ENCODE data around the gene PTF1A.

PTF1A gene

GRCh38 chr10:23189024-23189423 is 3.1 kb upstream of the PTF1A start:
- no peak for DNase-seq

GRCh38 chr10:23190872-23191763 is 994 bp upstream of the PTF1A start:
- no peak for DNase-seq

GRCh38 chr10:23192712-23193434 is 761 bp downstream of the PTF1A start:
- DNase-seq = no peak

DNA sequence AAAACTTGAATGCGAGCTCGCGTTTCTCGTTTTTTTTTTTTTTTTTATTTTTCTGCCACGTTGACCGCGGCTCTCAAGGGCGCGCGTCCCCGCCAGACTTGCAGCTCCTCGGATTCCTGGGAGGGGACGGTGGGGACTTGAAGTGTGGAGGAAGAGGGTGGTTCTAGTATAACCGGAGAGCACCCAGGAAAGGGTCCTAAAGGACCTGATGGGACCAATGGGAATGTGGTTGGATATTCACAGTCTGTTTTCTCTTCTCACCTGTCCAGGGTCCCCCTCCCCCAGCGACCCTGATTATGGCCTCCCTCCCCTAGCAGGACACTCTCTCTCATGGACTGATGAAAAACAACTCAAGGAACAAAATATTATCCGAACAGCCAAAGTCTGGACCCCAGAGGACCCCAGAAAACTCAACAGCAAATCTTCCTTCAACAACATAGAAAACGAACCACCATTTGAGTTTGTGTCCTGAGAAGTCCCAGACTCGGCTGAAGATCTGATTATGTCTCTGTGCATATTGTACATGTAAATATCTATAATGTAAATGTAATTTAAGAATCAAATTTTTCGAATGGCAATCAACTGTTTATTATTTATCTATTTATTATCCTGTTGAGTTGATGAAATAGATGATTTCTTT is 1.4 kb downstream of the PTF1A start:
- no peak for DNase-seq

DNA sequence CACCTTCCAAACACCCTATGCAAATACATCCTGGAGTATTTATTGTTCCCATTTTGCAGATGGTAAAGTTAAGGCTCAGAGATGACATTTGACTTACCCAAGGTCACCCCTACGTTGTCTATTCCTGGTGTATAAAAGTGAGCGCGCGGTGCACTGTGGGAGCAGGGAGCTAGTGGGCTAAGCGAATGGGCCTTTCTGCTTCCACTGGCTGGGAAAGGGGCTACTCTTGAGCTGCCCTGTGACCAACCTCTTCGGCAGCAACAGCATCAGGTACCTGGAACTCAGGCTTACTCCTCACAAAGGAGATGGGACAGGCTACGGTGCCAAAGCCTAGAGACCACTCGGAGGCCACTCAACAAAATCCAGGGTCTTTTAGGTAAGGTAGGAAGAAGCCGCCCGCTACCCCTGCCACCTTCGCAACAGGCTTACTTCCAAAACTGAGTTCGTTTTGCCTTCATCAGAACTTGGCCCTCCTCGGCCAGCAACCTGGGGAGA is 2.4 kb downstream of the PTF1A start:
- no peak for DNase-seq

DNA sequence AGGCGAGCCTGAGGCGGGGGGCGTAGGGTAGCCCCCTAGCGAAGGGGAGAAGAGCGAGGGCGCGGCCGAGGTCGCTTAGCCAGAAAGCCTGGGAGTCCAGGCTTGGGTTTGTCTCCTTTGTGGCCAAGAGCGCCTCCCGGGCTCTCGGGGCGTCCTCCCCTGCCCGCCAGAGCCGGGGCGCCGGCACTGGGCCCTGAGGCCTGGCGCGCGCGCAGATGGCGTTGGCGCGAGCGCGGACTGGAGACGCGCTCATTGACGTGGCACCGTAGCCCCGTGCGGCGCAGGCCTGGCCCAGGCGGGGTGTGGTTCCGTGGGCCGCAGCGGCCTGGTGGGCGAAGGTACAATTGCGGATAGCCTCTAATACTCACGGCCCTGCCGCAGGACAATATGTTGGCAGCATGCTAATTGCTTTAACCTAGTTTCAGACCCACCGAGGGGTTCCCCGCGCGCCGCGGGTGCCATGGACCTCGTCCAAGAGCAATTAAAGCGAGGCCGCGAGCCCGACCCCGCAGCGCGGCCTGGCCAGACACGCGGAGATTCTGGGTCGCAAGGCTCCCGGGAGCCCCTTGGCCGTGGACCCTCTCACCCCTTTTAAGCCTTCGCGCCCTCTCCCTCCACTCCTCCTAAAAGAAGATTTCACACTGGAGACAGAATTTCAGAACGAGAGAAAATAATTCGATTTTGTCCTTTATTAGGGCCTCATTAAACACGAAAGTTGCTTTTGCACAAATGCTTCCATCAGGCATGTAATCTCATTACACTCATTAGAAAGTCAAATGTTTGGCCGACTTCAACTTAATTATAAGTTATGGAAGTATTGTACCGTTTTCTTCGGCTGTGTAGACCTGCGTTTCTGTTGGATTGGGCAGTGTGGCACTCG is 3.1 kb downstream of the PTF1A start:
- DNase-seq = no peak

GRCh38 chr10:23195846-23196600 is 3.9 kb downstream of the PTF1A start:
- DNase-seq = no peak

DNA sequence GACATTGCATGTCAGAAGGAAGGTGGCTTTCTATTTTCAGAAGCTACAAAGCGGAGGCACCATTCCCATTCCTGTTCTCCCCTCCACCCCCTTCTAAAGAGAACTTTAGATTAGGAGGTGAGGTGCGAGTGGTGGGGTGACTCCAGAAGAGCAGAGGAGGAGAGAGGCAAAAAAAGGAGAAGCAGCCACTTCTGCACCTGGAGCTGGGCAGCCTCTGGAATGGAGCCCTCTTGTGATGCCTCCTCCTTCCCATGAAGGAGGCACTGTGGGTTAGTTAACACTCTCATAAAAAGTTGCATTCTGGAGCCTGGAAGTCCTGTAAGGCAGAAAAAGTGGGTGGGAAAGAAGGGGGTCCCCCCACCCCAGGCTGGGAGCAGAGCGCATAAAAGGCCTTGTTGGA is 4.8 kb downstream of the PTF1A start:
- no peak for DNase-seq

GRCh38 chr10:23197416-23197861 is 5.3 kb downstream of the PTF1A start:
- DNase-seq = no peak

DNA sequence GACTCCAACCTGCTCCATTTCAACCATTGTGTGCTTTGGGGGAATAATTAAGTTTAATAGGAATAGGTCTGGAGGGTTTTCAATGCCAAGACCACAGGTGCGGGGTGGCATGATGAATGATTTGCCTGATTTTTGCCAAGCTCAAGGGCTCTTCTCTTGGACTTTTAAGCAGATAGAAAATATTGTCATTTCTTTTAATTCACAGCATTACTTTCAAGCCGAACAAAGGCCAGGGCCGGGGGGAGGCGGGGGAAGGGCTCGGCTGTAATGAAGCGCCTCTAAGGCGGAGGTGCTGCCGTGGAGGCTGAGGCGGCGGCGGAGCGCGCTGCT is 6.5 kb downstream of the PTF1A start:
- DNase-seq = no peak

GRCh38 chr10:23198940-23199767 is 7.0 kb downstream of the PTF1A start:
- no peak for DNase-seq

DNA sequence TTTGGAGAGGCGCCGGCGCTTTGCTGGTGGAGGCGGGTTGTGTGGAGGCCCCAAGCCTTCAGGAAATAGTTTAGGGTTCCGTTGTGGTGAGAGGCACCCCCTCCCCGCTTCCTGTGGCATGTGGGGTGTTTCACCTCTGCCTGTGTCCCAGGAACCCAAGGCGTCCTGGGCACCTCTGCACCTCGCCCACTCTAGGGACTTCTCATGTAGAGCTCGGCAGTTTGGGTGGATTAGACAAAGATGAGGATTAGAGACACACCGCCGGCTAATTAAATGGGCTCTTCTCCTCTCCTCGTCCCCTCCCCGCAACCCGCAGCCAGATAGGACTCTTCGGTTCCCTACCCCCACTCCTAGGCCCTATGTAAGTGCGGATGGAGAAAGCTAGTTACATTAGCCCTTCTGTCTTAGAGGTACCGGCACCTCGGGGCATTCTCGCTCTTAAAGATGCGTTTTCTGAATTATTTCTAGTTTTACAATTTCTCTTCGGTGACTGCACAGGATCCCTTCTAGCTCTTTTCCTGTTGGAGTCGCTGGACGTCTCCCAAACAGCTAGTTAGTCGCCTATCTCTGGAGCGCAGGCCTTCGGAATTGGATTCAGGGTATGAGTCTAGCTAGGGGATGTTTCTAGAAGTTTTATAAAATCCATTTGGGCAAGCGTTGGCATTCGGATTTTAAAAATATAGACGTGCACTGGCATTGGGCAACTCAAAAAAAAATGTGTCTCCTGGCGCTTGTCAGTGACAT is 7.8 kb downstream of the PTF1A start:
- DNase-seq = no peak

DNA sequence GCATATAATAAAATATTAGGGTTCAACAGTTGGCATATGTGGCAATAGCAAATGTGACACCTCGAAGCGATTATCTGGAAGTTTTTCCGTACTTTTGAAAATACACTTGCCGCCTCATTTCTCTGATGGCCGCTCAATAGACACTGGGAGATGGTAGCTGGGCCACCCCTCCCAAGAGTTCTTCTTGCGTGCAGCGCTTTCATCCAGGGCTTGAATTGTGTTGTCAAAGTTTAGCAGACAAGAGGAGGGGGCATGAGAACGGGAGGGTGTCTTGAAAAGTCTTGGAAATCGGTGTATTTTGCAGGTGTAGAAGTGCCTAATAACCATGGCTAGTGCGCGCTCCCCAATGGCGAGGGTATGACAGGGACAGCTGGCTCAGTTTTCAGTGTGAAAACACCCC is 8.5 kb downstream of the PTF1A start:
- no peak for DNase-seq

DNA sequence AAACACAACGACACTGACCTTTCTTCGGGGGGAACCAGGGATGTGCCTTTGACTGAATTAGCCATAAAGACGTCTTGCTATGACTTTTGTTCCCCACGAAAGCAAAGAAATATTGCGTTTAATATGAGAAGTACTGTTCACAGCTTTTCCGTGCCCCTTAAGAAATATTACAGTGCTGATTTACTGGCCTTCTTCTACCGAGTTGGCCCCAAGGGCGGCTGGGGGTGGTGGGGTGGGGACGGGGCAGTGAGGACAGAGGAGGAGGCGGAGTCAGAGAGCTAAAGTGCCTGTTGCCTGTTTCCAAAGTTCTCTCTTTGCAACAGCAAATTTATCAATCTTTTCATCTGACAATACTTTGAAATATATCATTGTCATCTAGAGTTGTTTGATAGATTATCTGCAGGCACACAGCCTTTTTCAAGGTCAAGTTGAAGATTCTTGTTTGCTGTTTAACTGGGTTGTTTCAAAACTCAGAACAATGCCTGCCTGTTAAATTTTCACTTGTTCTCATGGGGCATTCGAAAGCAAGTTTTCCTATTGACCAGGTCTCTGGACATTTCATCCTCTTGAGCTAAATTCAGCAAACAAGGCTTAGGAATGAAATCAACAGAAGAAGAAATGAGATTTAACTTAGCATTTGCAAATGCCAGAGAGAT is 9.0 kb downstream of the PTF1A start:
- DNase-seq = no peak

DNA sequence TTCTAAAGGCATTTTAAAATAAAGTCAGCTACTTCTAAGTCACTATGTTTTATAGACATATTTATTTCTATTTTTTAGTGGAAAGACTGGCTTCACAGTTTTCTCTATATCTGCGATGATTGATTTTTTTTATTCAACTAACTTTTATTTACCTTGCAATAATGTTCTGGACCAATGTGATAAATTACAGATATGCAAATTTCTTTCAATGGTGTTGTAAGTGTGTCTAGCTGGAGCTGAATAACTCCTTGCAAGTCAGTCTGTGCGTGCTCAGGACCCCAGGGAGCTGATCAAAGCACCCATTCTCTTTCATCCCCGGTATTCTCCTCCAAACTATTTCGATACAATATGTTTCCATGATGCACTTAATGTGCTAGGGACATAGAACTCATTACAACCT is 9.7 kb downstream of the PTF1A start:
- no peak for DNase-seq

- no peak for DNase-seq
Measured at GRCh38 chr10:23202779-23203178, 10.7 kb downstream of the PTF1A start.

DNA sequence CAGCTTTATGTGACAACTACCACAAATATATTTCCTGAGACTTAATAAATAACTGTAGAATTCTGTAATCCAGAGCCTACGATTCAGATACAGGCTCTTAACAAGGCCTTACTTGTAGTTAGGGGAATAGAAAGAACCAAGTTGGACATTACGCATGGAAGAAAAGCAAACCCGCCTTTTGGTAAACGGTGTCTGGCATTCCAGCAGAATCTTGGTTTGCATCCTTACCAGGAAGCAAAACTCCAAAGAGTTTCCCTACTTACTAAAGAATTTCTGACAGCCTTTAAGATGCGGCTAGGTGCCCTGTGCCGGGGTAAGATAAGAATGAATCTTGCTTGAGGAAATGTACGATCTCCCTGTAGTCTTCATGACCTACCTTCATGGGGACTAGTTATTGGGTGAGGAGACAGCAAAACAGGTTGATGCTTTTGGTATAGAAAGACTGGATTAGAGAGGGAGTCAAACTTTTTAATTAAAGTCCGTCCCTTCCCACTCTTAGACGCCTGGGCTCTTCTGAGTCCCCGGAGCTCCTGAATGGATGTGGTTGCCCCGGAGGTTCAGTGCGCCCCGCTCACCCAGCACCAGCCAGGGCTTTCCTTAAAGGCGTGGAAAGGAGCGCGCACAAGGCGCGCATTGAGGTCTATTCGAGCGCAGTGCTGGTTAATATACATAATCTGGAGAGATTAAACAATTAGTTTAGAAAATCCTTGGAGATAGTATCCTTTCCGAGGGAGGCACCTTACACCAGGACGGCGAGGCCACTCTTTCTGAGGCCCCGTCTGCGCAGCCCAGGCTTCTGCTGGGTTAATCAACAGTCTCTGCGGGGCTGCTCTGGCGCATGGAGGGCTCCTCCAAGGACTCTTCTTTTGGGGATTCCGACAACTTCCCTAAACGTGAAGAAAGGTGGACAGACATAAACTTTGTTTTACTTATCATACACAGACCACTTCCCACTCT is 11.5 kb downstream of the PTF1A start:
- no peak for DNase-seq

- no peak for DNase-seq
Measured at GRCh38 chr10:23204773-23205172, 12.7 kb downstream of the PTF1A start.
